A673 (cell line): ENCODE data around the gene INPP4B. TPM values are rescaled to one million over a fixed set of nuclear protein-coding genes. Genes with fewer than 3 reads are reported as not detected.
"Not testable (repeated sequence)": the region's sequence is repeated elsewhere in the genome, so short reads cannot be mapped to it uniquely, and the experiment has no call there.

ENCODE experiments used
- BruUV-seq: library from RNA; stranded (reverse); fragments of 400-500 nt; replicated peaks from 2 replicates; lab custom pipeline; 2021; lab: Mats Ljungman, UMichigan
- CTCF ChIA-PET: fragments of 300-600 bp; sonication (Branson Sonifier 250); formaldehyde crosslinking; loops from one replicate; lab custom pipeline; 2022; ENCODE audit warnings: antibody characterized with exemption; lab: Charles Lee
- POLR2A ChIA-PET: fragments of 300-600 bp; sonication (Branson Sonifier 250); formaldehyde crosslinking; loops from one replicate; lab custom pipeline; 2022; ENCODE audit warnings: antibody characterized with exemption; ENCODE audit not compliant: low non-redundant PET; lab: Charles Lee
- DNase-seq: peaks from one replicate; pipeline ENCODE4 v3.0.0-alpha.2; 2015; ENCODE audit warnings: low spot score
- H3K27ac ChIP-seq: fragments of 200-600 bp; sonication (generic); 2 replicates; pipeline ENCODE4 v1.5.1; 2016; ENCODE audit warnings: mixed run types, low read depth, mild to moderate bottlenecking, mixed read lengths, antibody characterized with exemption, low read length; ENCODE audit not compliant: poor library complexity, severe bottlenecking
- H3K27me3 ChIP-seq: fragments of 200-600 bp; sonication (generic); replicated peaks from 2 replicates; pipeline ENCODE4 v1.6.1; 2017; ENCODE audit warnings: mixed run types, low read depth, mild to moderate bottlenecking, mixed read lengths, antibody characterized with exemption, low read length; ENCODE audit not compliant: insufficient read depth, poor library complexity
- H3K36me3 ChIP-seq: fragments of 200-600 bp; sonication (generic); 2 replicates; pipeline ENCODE4 v1.6.1; 2016; ENCODE audit warnings: mixed run types, mild to moderate bottlenecking, mixed read lengths, antibody characterized with exemption, low read length; ENCODE audit not compliant: insufficient read depth, poor library complexity, severe bottlenecking
- H3K4me1 ChIP-seq: fragments of 200-600 bp; sonication (generic); 2 replicates; pipeline ENCODE4 v1.6.1; 2017; ENCODE audit warnings: mixed run types, mild to moderate bottlenecking, mixed read lengths, antibody characterized with exemption, low read length; ENCODE audit not compliant: insufficient read depth, poor library complexity, severe bottlenecking
- H3K4me3 ChIP-seq: fragments of 200-600 bp; sonication (generic); 2 replicates; pipeline ENCODE4 v1.5.1; 2016; ENCODE audit warnings: low read depth, mixed run types, mild to moderate bottlenecking, mixed read lengths, low read length; ENCODE audit not compliant: poor library complexity, severe bottlenecking
- H3K9me3 ChIP-seq: fragments of 200-600 bp; sonication (generic); 2 replicates; pipeline ENCODE4 v1.6.1; 2016; ENCODE audit warnings: mixed run types, low read depth, mild to moderate bottlenecking, mixed read lengths, antibody characterized with exemption, low read length; ENCODE audit not compliant: poor library complexity, severe bottlenecking
- CTCF ChIP-seq: fragments of 300-800, 200-600 bp; sonication (generic); conservative IDR thresholded peaks from 2 replicates; pipeline ENCODE4 v1.5.1; 2017; ENCODE audit warnings: low read depth, mild to moderate bottlenecking, antibody characterized with exemption, low read length, moderate library complexity, mixed read lengths
- EZH2 ChIP-seq: fragments of 200-600 bp; sonication (generic); IDR thresholded peaks from 2 replicates; pipeline ENCODE4 v1.6.1; 2017; ENCODE audit warnings: borderline replicate concordance, low read depth, mild to moderate bottlenecking, mixed read lengths, antibody characterized with exemption, low read length; ENCODE audit not compliant: poor library complexity, severe bottlenecking
- intact Hi-C: fragments of 100-400 bp; cut with micrococcal nuclease; formaldehyde crosslinking; loops from one replicate; pipeline ENCODE4 v1.10.0; 2022; ENCODE audit not compliant: unreplicated experiment
- total RNA-seq: library from RNA; stranded (reverse); gene quantifications from 2 replicates; pipeline ENCODE4 v1.2.3, GENCODE V29; 2021

The INPP4B gene
- total RNA-seq, 1 experiment from 2014 or later = 13.1 TPM

GRCh38 chr4:142656178-142656577 lies 189.9 kb downstream of the INPP4B start:
- Histone ChIP-seq H3K27ac (no peak overlapping the region), H3K36me3 (no peaks in the 10 kb centered on the region), H3K4me1 (no peaks in the 10 kb centered on the region), H3K4me3 (no peak overlapping the region), H3K27me3 (no peaks in the 10 kb centered on the region), H3K9me3 (peaks cover 30% of the 10 kb centered on the region)
- POLR2A ChIA-PET = no interaction called here
- intact Hi-C loops = no loop called here
- no peak for TF ChIP-seq CTCF
- no peak for TF ChIP-seq EZH2
- peak; percentile 28 for DNase-seq
- CTCF ChIA-PET = no interaction called here
- BruUV-seq = no TSS peak

- intact Hi-C loops = no loop called here
- POLR2A ChIA-PET = no interaction called here
- no peak for DNase-seq
- H3K9me3 ChIP-seq = no peaks in the 10 kb centered on the region
- TF ChIP-seq CTCF (no peak), EZH2 (no peak)
- BruUV-seq = no TSS peak
- H3K36me3 ChIP-seq = no peaks in the 10 kb centered on the region
- no peak overlapping the region for H3K27ac ChIP-seq
- H3K4me1 ChIP-seq = no peaks in the 10 kb centered on the region
- no peaks in the 10 kb centered on the region for H3K27me3 ChIP-seq
- no peak overlapping the region for H3K4me3 ChIP-seq
- CTCF ChIA-PET = no interaction called here
Observed at GRCh38 chr4:142648378-142648777, 197.7 kb downstream of the INPP4B start.

- TF ChIP-seq EZH2 = no peak
- TF ChIP-seq CTCF = no peak
- Histone ChIP-seq H3K9me3 (no peaks in the 10 kb centered on the region), H3K27ac (no peak overlapping the region), H3K4me1 (no peaks in the 10 kb centered on the region), H3K36me3 (no peaks in the 10 kb centered on the region), H3K4me3 (no peak overlapping the region), H3K27me3 (no peaks in the 10 kb centered on the region)
- no peak for DNase-seq
- intact Hi-C loops = no loop called here
- ChIA-PET POLR2A (no interaction called here), CTCF (no interaction called here)
- BruUV-seq = no TSS peak
Observed at GRCh38 chr4:142645475-142646108, 200.5 kb downstream of the INPP4B start.

GRCh38 chr4:142644628-142645027 lies 201.5 kb downstream of the INPP4B start:
- H3K4me3 ChIP-seq, DNase-seq, H3K4me1 ChIP-seq, CTCF ChIA-PET, POLR2A ChIA-PET, BruUV-seq, H3K27me3 ChIP-seq, H3K27ac ChIP-seq, intact Hi-C loops, H3K36me3 ChIP-seq, H3K9me3 ChIP-seq: not testable (repeated sequence)
